D721Med (cell line): ENCODE measurements around the gene LRP4.

Experiments used
- DNase-seq: peaks from one replicate; pipeline ENCODE4 v3.0.0; 2011; ENCODE audit warnings: low spot score; ENCODE audit not compliant: insufficient read length
- FAIRE-seq: peaks from 2 replicates; lab custom pipeline; 2011; peaks lifted over from hg19 to GRCh38; lab: Jason Lieb, UNC
- CTCF ChIP-seq: IDR thresholded peaks from 2 replicates; pipeline ENCODE4 v1.5.1; 2012; ENCODE audit warnings: mild to moderate bottlenecking, control low read depth; ENCODE audit not compliant: insufficient read depth; ENCODE audit errors: missing control alignments

Gene LRP4

GRCh38 chr11:46958777-46959176, 40.4 kb upstream of the LRP4 start:
- FAIRE-seq (no peak), DNase-seq (no peak)
- no peak for TF ChIP-seq CTCF

- FAIRE-seq (no peak), DNase-seq (no peak)
- TF ChIP-seq CTCF, result no peak
Observed at GRCh38 chr11:46953093-46953492, 34.7 kb upstream of the LRP4 start.

GRCh38 chr11:46952553-46952952, 34.2 kb upstream of the LRP4 start:
- FAIRE-seq, result no peak
- no peak for TF ChIP-seq CTCF
- no peak for DNase-seq

GRCh38 chr11:46951864-46952263, 33.5 kb upstream of the LRP4 start:
- TF ChIP-seq CTCF, result no peak
- no peak for FAIRE-seq
- no peak for DNase-seq

- no peak for TF ChIP-seq CTCF
- FAIRE-seq (no peak), DNase-seq (no peak)
Observed at GRCh38 chr11:46949297-46949696, 30.9 kb upstream of the LRP4 start.

GRCh38 chr11:46948378-46949131, 30.2 kb upstream of the LRP4 start:
- no peak for DNase-seq
- TF ChIP-seq CTCF, result no peak
- no peak for FAIRE-seq

- DNase-seq (no peak), FAIRE-seq (no peak)
Observed at GRCh38 chr11:46947399-46948077, 29.2 kb upstream of the LRP4 start.

More at GRCh38 chr11:46947399-46948077, 29.2 kb upstream of the LRP4 start:
- no peak for TF ChIP-seq CTCF
